HG03378 (cell line): ENCODE results near the gene CHD6.
"Not testable (repeated sequence)": the region's sequence is repeated elsewhere in the genome, so short reads cannot be mapped to it uniquely, and the experiment has no call there.

ENCODE experiments used
- ATAC-seq: cut with Tn5 transposase; IDR thresholded peaks from one replicate; pipeline ENCODE4 v1.9.1; 2021; ENCODE audit warnings: mild to moderate bottlenecking, moderate library complexity; ENCODE audit not compliant: unreplicated experiment

CHD6 gene

GRCh38 chr20:41544472-41544871 lies 73.7 kb downstream of the CHD6 start:
- ATAC-seq = no peak

DNA sequence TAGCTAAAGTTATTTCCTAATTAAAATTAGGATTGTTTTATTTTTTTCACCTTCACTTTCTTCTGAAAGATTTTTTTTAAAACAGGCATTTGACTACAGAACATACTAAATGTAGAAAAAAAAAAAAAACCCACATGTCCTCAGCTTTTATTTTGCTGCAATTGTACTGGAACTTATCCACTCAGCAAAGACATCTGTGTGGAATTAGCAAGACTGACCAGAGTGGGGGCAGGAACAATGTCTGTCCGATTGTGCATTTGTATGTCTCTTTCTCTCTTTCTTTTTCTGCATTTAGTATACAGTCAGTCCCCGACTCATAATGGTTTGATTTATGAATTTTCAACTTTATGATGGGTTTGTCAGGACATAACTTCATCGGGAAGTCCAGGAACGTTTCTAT lies 77.3 kb downstream of the CHD6 start:
- ATAC-seq = no peak

- no peak for ATAC-seq
Measured at GRCh38 chr20:41540459-41540858, 77.7 kb downstream of the CHD6 start.

GRCh38 chr20:41538810-41539596 lies 79.2 kb downstream of the CHD6 start:
- no peak for ATAC-seq

GRCh38 chr20:41537865-41538264 lies 80.3 kb downstream of the CHD6 start:
- ATAC-seq = no peak

DNA sequence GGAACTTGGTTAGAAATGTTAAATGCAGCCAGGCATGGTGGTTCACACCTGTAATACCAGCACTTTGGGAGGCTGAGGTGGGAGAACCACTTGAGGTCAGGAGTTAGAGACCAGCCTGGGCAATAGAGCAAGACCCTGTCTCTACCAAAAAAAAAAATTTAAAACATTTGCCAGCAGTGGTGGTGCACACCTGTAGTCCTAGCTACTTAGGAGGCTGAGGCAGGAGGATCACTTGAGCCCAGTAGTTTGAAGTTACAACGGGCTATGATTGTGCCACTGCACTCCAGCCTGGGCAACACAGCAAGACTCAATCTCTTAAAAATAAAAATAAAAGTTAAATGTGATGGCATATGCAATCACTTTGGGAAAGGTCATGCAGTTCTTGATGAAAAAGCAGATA lies 82.6 kb downstream of the CHD6 start:
- ATAC-seq = not testable (repeated sequence)

DNA sequence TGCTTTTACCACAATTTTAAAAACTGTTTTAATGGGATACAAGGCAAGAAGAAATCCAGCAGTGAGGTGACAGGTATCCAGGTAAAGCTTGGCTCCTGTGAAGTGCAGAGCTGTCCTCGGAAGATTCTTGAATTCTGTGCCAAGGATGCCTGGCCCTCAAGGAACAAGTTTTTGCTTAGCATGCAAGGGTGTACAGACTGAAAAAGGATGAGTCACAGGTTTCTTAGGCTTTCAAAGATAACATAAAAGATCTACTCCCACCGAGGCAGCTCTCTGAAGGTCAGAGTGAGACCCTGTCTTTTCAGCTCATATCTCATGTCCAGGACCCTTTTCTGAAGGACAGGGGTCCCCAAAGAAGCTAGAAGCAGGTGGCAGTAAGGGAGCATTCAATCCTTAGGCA lies 83.3 kb downstream of the CHD6 start:
- ATAC-seq = no peak

GRCh38 chr20:41534170-41534569 lies 84.0 kb downstream of the CHD6 start:
- ATAC-seq = no peak

DNA sequence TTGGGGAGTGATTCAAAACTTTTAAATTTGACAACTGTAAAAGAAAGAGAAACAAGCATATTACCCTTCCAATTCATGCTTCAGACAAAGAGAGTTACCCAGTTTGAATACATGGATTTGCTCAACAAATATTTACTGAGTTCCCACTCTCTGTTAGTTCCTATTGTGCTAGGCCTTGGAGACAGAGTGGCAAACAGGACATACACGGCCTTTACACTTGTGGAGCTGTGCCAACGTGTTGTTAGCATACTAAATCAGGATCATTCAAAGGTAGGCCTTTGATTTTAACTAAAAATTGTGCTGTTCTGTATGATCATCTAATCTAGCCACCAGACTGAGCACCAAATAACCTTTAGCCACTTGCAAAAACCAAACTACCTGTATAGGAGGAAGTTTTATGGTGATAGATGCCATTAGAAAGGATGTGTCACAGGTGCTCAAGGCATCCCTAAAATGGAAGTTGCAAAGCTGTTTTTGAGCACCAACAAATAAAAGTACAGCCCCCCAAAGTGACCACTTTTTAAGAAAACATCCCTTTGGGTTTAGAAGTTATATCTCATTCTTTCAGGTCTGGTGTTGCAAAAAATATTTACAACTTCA lies 84.5 kb downstream of the CHD6 start:
- no peak for ATAC-seq

DNA sequence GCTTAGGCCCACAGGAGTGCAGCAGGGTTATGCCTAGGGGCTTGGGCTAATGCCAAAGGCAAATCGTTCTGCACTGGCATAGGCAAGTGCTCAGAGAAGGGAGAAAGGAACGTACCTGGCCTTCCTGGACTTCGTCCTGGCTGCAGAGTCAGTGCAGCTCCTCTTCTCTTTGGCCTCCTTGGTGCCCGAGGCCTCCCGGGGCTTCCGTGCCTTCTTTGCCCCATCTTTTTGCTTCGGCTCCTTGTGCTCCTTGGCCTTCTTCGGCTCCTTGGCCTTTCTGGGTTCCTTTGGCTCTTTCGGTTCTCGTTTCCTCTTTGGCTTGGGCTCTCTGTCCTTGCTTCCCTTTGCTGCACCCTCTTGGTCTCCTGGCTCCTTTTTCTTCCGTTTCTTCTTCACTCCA lies 85.2 kb downstream of the CHD6 start:
- ATAC-seq = no peak

GRCh38 chr20:41531518-41532275 lies 86.5 kb downstream of the CHD6 start:
- no peak for ATAC-seq

- ATAC-seq = no peak
Measured at GRCh38 chr20:41530923-41531322, 87.3 kb downstream of the CHD6 start.

DNA sequence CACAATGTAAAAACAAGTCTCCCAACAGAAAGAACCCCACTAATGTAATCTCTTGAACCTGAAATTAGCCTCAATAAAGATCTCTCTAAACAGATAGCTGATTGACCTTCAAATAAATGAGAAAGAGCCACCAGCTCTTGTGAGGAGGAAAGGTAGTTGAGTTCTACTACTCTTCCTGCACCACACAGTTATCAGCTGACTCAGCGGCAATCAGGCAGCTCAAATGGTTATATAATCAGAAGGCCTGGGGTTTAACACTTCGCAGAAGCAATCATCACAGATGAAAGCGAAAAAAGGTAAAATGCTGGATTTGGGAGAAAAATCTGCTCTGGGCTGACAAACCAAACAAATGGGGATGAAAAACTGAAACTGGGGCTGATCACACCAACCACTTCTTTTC lies 91.8 kb downstream of the CHD6 start:
- no peak for ATAC-seq

DNA sequence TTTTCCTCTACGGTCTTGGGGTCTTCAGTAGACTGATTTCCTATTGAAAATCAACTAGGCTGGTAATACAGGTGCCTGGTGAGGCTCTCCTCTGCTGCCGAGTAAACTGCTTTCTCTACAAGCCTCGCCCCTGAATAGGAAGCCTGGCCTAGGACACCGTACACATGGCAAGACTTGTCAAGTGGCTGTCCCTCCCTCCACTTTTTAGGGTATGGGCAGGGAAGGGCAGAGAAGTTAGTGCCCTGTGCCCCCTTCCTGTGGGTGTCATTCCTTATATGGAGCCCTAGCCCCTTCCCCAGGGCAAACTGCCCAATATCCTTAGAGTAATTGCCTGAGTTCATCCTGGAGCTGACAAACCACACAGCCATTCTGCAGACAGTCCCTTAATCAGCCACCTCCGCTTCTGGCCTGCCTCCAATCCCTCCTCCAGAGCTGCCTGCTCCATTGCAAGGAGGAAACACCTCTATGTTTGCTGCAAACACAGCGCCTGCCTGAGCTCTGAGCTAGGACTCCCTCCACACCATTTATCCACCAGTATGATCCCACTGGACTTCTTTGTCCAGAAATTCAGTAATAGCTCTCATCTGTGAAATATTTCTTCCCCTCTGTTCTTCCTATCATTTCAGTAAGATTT lies 93.1 kb downstream of the CHD6 start:
- ATAC-seq = no peak

- ATAC-seq = no peak
Measured at GRCh38 chr20:41523857-41524256, 94.3 kb downstream of the CHD6 start.

GRCh38 chr20:41513829-41514228 lies 104.3 kb downstream of the CHD6 start:
- ATAC-seq = no peak

DNA sequence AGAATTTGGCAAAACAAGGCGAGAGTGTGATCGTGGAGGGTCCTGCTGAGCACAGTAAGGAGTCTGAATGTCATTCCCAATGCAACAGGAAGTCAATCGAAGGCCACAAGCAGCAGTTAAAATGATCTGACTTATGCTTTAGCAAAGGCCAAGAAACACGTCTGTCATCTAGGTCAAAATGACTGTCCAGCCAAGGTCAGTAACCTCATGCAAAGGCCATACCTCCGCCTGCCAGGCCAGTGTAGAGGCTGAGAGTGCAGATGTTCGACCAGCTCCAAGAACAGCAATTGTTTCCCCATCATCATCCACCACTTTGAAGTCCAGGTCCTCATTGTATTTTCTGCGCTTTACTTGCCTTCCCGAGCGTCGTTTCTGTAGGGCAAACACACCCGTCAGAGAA lies 105.6 kb downstream of the CHD6 start:
- ATAC-seq = no peak

GRCh38 chr20:41510847-41511450 lies 107.2 kb downstream of the CHD6 start:
- ATAC-seq = no peak

DNA sequence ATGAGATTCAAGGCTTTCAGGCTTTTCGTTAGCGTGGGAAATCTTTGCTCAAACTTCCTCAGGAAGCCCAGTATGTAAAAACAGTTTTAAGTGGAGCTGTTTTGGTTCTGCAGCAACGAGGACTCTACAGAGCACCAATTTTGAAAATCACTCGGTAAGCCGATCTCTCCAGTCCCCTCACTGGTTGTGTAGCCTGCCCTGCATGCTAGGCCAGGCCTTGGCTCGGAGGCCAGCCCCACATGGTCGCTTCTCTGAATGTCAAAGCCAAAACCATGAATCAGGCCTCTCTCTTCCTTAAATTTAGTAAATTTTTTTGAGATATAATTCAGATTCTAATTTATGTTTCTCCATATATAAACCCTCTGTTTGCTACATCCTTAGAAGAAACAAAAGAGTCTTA lies 108.0 kb downstream of the CHD6 start:
- ATAC-seq = no peak

- ATAC-seq = no peak
Measured at GRCh38 chr20:41509316-41510200, 108.6 kb downstream of the CHD6 start.
